SU-DHL-6 (cell line): ENCODE data around the gene GNA14.
A peak's percentile ranks its signal among the peaks of the same experiment; 100 is the strongest.

Experiments
- H2AFZ ChIP-seq: fragments of 200-600 bp; sonication (generic); 2 replicates; pipeline ENCODE4 v1.6.1; 2014; ENCODE audit warnings: low read depth, mild to moderate bottlenecking, moderate library complexity, mixed read lengths, antibody characterized with exemption, low read length; ENCODE audit not compliant: severe bottlenecking
- H3F3A ChIP-seq: fragments of 200-600 bp; shearing (Covaris generic); 2 replicates; pipeline ENCODE4 v1.6.0; 2016; ENCODE audit warnings: antibody characterized with exemption, mild to moderate bottlenecking; ENCODE audit not compliant: insufficient read depth
- H3K27ac ChIP-seq: fragments of 200-600 bp; sonication (generic); 2 replicates; pipeline ENCODE4 v1.5.1; 2016; ENCODE audit warnings: low read depth, mild to moderate bottlenecking, low read length, moderate library complexity, mixed read lengths
- H3K27me3 ChIP-seq: fragments of 200-600 bp; sonication (generic), shearing (Covaris generic); 2 replicates; pipeline ENCODE4 v1.6.0; 2014; ENCODE audit warnings: mild to moderate bottlenecking, low read length
- H3K36me3 ChIP-seq: fragments of 200-600 bp; sonication (generic); 2 replicates; pipeline ENCODE4 v1.6.1; 2014; ENCODE audit warnings: mild to moderate bottlenecking, low read length, mixed read lengths
- H3K4me2 ChIP-seq: fragments of 300-600, 200-600 bp; shearing (Covaris generic), sonication (generic); 2 replicates; pipeline ENCODE4 v1.6.0; 2014; ENCODE audit warnings: low read length, low read depth, mild to moderate bottlenecking; ENCODE audit not compliant: poor library complexity, severe bottlenecking
- H3K4me3 ChIP-seq: fragments of 200-600 bp; sonication (generic); 2 replicates; pipeline ENCODE4 v1.5.1; 2014; ENCODE audit warnings: antibody characterized with exemption, low read length, mild to moderate bottlenecking, mixed read lengths; ENCODE audit not compliant: insufficient read depth, poor library complexity, severe bottlenecking
- H3K79me2 ChIP-seq: fragments of 200-600 bp; sonication (generic); 2 replicates; pipeline ENCODE4 v1.6.1; 2014; ENCODE audit warnings: mild to moderate bottlenecking, low read length, moderate library complexity; ENCODE audit not compliant: insufficient read depth
- H3K9ac ChIP-seq: fragments of 200-600 bp; sonication (generic); 2 replicates; pipeline ENCODE4 v1.7.0; 2014; ENCODE audit warnings: mild to moderate bottlenecking, low read length
- H3K9me2 ChIP-seq: fragments of 200-600 bp; sonication (generic); replicated peaks from 2 replicates; pipeline ENCODE4 v1.6.1; 2014; ENCODE audit warnings: low read length; ENCODE audit not compliant: insufficient read depth
- H3K9me3 ChIP-seq: fragments of 200-600 bp; sonication (generic); 2 replicates; pipeline ENCODE4 v1.6.1; 2014; ENCODE audit warnings: low read length, mixed read lengths; ENCODE audit not compliant: insufficient read depth
- H4K20me1 ChIP-seq: fragments of 200-600 bp; sonication (generic); 2 replicates; pipeline ENCODE4 v1.6.1; 2014; ENCODE audit warnings: low read depth, mild to moderate bottlenecking, antibody characterized with exemption, low read length, moderate library complexity, mixed read lengths
- EZH2phosphoT487 ChIP-seq: fragments of 200-600 bp; sonication (generic), shearing (Covaris generic); conservative IDR thresholded peaks from 2 replicates; pipeline ENCODE4 v1.6.1; 2018; ENCODE audit warnings: mild to moderate bottlenecking, antibody characterized with exemption, low read length, moderate library complexity, mixed read lengths
- TF ChIP-seq, protein P1 (sequence below): fragments of 200-600 bp; sonication (generic); IDR thresholded peaks from one replicate; pipeline ENCODE4 v1.5.1; 2017; ENCODE audit warnings: antibody characterized with exemption, mild to moderate bottlenecking, low read length, moderate library complexity; ENCODE audit not compliant: insufficient read depth, poor library complexity, severe bottlenecking

GNA14 gene

DNA sequence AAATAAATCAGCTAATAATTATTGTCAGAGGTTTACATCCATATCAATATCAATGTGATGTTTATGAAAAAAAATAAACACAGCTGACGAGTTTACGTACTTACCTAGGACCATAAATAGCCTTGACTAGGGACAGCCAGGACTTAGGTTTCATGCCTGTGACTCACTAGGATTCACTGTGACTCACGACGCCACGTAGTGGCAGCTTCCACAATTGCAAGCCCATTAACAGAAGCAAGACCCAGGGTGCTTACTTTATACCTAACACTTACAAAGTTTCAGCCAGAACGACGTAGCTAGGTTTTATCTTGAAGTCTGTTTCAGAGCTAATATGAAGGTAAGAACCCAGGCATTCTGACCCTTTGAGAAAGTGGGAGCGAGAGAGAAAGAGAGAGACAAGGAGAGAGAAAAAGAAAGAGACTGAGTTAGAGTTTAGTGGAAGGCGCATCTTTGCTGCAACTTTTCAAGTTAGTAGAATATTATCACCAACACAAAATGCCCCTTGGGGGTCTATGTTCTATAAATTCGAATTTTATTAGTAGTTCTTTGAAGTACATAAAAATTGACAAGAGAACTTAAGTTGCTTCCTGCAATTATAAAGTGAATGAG, 191.2 kb downstream of the GNA14 start:
- no peak overlapping the region for H2AFZ ChIP-seq
- H4K20me1 ChIP-seq: no peaks in the 10 kb centered on the region
- H3K9ac ChIP-seq: no peak overlapping the region
- H3K27me3 ChIP-seq: no peaks in the 10 kb centered on the region
- H3K4me3 ChIP-seq: no peak overlapping the region
- H3K9me3 ChIP-seq: no peaks in the 10 kb centered on the region
- H3K79me2 ChIP-seq: no peaks in the 10 kb centered on the region
- no peak overlapping the region for H3K4me2 ChIP-seq
- no peaks in the 10 kb centered on the region for H3K36me3 ChIP-seq
- H3K27ac ChIP-seq: no peak overlapping the region
- no peaks in the 10 kb centered on the region for H3F3A ChIP-seq
- no peaks in the 10 kb centered on the region for H3K9me2 ChIP-seq
- TF ChIP-seq, protein P1, sequence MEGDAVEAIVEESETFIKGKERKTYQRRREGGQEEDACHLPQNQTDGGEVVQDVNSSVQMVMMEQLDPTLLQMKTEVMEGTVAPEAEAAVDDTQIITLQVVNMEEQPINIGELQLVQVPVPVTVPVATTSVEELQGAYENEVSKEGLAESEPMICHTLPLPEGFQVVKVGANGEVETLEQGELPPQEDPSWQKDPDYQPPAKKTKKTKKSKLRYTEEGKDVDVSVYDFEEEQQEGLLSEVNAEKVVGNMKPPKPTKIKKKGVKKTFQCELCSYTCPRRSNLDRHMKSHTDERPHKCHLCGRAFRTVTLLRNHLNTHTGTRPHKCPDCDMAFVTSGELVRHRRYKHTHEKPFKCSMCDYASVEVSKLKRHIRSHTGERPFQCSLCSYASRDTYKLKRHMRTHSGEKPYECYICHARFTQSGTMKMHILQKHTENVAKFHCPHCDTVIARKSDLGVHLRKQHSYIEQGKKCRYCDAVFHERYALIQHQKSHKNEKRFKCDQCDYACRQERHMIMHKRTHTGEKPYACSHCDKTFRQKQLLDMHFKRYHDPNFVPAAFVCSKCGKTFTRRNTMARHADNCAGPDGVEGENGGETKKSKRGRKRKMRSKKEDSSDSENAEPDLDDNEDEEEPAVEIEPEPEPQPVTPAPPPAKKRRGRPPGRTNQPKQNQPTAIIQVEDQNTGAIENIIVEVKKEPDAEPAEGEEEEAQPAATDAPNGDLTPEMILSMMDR: peak; percentile 72
- TF ChIP-seq EZH2phosphoT487: no peak

DNA sequence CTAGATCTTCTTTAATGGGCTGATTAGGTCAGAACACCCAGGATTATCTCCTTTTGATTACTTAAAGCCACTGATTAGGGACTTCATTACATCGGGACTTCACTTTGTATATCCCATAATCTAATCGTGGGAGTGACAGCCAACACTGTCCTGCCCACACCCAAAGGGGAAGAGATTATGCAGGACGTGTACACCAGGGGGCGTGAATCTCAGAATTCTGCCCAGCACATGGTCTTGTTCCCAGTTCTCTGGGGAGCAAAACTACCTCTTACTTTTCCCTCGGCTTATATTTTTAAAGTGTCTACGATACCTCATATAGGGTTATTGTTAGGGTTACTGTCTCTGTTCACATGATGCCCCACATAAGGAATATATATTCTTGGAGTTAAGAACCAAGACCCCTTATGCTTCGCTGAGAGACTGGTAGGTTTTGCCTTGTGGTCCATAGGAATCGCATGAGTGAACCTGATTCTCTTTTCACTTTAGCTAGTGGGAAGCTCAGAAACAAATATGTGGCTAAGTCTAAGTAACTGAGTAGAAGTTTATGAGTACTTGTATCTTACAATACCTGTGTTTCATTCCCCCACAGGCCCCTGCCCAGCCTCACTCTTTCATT, 192.7 kb downstream of the GNA14 start:
- Histone ChIP-seq H3K36me3 (no peaks in the 10 kb centered on the region), H2AFZ (no peak overlapping the region), H3K9me2 (no peaks in the 10 kb centered on the region), H3K79me2 (no peaks in the 10 kb centered on the region), H3K4me2 (no peak overlapping the region), H3K4me3 (no peak overlapping the region), H3K27ac (no peak overlapping the region), H3K9me3 (no peaks in the 10 kb centered on the region), H3K9ac (no peak overlapping the region), H3F3A (no peaks in the 10 kb centered on the region), H4K20me1 (no peaks in the 10 kb centered on the region), H3K27me3 (no peaks in the 10 kb centered on the region)
- TF ChIP-seq EZH2phosphoT487: no peak
- TF ChIP-seq, protein P1: peak; percentile 31

DNA sequence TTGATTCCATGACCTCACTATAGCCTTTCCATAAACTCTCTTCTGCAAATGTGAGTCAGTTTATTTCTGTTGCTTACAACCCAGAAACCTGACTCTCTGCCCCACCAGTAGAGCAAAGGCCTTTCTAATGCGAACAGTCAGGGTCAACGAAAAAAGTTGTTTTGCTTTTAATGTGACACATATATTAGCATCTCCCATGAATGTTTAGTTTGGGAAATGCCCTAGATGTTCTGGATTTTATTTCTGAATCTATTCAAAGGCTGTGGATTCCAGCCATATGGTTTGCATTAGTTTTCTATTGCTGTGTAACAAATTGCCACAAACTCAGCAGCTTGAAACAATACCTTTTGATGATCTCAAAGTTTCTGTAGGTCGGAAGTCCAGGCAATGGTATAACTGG, 193.5 kb downstream of the GNA14 start:
- H3K27ac ChIP-seq: no peak overlapping the region
- H3K4me3 ChIP-seq: no peak overlapping the region
- no peaks in the 10 kb centered on the region for H3K27me3 ChIP-seq
- no peak for TF ChIP-seq EZH2phosphoT487
- TF ChIP-seq, protein P1: no peak
- H3K9ac ChIP-seq: no peak overlapping the region
- H3F3A ChIP-seq: no peaks in the 10 kb centered on the region
- no peaks in the 10 kb centered on the region for H3K9me3 ChIP-seq
- no peaks in the 10 kb centered on the region for H3K9me2 ChIP-seq
- H3K36me3 ChIP-seq: no peaks in the 10 kb centered on the region
- H2AFZ ChIP-seq: no peak overlapping the region
- no peaks in the 10 kb centered on the region for H4K20me1 ChIP-seq
- H3K4me2 ChIP-seq: no peak overlapping the region
- no peaks in the 10 kb centered on the region for H3K79me2 ChIP-seq
